ENCODE results near the gene CLCN4.

Gene CLCN4

DNA sequence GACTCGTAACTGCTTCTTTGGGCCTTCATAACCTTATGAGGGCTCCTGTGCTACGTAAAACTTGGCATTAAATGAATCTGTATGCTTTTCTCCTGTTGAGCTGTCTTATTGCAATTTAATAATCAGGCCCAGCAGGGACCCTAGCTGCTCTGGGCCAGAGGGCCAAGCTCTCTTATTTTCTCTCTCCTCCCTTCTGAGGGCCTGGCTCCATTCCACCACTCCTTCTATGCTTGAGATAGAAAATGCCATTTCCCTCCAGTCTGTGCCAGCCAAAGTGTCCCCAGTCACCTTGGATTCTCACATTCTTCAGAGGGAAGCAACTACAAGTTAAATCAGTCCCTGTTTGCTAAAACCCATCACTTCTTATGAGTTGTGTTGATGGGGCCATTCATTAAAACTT lies 90.1 kb downstream of the CLCN4 start:
- DNase-seq, result no peak

- no peak for DNase-seq
Observed at GRCh38 chrX:10254739-10255138, 98.0 kb downstream of the CLCN4 start.

DNA sequence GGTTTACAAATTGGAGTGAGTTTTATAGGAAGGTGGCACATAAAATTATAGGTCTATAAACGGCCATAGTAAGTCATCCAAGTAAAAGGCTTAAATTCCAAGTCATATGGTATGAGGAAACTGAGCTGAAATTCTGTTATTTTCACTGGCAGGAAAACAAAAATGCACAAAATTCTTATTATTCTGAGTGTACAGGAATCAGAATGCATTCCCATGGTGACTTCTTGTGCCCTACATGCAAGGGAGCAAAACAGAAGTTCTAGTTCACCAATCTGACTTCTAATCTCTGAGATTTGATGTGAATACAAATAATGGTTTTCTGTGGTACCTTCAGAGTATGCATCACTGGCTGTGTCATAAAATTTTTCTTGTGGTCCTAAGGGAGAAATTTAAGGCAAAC lies 102.9 kb downstream of the CLCN4 start:
- no peak for DNase-seq

- DNase-seq, result no peak
Observed at GRCh38 chrX:10265775-10266174, 109.0 kb downstream of the CLCN4 start.

DNA sequence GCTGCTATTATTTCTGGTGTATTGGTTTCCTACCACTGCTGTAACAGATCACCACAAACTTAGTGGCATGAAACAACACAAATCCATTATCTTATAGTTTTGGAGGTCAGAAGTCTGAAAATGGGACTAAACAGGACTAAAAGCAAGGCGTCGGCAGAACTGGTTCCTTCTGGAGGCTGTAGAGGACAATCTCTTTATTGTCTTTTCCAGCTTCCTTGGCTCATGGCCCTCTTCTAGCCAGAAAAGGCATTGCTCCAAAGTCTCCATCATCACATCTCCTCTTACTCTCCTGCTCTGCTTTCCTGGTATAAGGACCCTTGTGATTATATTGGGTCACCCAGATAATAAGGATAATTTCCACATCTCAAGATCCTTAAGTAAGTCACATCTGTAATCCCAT lies 121.9 kb downstream of the CLCN4 start:
- no peak for DNase-seq

DNA sequence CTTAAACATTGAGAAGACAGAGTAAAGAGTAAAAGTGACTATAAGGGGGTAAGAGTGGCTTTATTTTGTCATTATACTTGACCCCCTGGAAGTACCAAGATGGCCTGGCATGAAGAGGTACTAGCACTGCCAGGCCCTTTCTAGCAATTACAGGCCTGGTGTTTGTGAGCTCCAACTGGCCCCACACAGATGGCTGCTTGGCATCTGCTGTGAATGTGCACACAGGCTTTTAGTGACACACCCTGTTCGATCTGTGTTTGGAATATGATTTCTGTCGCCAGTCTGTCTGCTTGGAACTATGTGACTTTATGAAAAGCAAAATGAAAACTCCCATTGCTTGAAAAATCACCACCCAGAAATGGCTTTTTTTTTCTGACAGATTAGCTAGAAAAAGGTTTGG lies 123.3 kb downstream of the CLCN4 start:
- DNase-seq, result no peak

DNA sequence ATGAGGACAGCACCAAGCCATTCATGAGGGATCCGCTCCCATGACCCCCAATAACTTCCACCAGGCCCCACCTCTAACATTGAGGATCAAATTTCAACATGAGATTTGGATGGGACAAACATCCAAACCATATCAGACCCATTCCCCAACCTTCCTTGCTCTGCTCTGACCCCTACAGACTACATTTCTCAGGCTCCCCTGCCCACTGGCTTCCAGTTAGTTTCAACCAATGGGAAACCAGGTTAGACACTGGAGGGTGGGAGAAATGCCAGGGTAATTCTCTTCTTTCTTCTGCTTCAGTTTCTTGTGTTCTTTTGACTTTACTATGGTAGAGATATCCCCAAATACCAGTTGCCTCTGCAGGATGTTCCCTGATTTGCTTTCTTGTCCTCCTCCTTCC lies 125.7 kb downstream of the CLCN4 start:
- DNase-seq, result no peak

DNA sequence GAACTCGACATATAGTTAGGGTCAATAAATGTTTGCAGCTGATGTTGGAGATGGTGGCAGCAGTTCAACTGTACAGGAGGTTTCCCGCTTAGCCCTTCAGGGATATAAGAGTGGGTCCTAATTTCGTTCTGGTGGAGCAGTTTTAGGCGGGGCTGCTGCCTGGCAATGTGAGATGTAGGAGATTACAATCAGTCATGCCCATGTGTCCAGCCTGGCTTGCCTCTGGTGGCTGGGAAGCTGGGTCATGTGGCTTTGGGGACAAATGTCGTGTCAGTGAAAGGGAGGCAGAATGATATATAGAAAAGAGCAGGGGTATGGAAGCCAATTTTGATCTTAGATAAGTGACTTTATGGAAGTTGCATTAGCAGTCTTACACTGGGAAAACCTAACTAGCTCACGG lies 129.4 kb downstream of the CLCN4 start:
- DNase-seq, result no peak
